HG02763 (cell line): ENCODE measurements around the gene EIF4G2.
"Not testable (repeated sequence)": the region's sequence is repeated elsewhere in the genome, so short reads cannot be mapped to it uniquely, and the experiment has no call there.

Experiments used
- ATAC-seq: cut with Tn5 transposase; IDR thresholded peaks from one replicate; pipeline ENCODE4 v1.9.1; 2021; ENCODE audit warnings: mild to moderate bottlenecking, moderate library complexity; ENCODE audit not compliant: unreplicated experiment

EIF4G2 gene

GRCh38 chr11:10808553-10809372 lies at the start of gene EIF4G2:
Gene EIF4G2 (minus strand): TSS chr11:10808926.
- ATAC-seq, result peak; percentile 91

DNA sequence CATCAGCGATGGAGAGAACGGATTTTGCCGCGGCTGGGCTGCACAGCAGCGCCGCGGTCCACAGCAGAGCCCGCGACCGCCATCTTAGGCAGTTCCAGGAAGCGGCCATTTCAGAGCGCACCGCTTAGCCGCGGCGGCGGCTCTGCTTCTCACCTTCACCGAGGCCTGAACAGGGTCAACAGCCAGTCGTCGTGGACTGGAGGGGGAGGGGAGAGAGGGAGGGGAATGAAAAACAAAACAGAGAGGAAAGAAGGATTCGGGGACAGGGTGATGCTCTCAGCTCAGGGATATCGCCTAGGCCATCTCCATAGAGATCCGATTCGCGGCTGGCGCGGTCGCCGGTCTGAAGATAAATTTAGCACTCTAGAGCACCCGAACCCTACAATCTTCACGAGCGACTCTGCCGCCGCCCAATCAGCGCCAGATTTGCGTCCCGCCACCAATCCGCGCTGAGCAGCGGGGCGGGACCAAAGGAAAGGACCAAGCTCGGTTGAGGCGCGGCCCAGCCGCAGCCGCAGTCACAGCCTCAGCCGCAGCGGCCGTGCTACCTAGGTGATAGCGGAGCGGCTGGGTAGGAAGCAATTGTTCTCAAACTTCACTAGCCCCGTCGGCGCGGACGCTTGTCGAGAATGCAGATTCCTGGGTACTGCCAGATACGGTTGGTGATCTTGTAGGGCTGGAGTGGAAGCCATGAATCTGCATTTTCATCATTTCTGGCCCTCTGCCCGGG lies 49.1 kb upstream of the EIF4G2 start, which contains the start of gene ZBED5:
Gene ZBED5, minus strand, starts transcription at position 345 of the 730 bp plus-strand sequence. CDS start 3,108 bp downstream, outside the sequence.
- peak; percentile 92 for ATAC-seq

DNA sequence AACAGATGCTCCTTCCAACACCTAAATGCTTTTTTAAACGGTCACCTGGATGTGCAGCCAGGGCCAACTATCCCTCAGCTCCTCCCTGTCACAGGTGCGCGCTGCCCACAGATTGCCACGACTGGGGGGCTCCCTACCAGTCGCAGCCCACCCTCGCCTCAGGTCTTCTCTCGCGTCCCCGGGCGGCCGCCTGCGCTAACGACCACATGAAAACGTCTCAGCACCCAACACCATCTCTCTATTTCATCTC lies 48.7 kb upstream of the EIF4G2 start:
- ATAC-seq, result peak; percentile 15

- ATAC-seq, result peak; percentile 1
Measured at GRCh38 chr11:10856689-10857458, 48.1 kb upstream of the EIF4G2 start.

- ATAC-seq, result no peak
Measured at GRCh38 chr11:10855295-10855694, 46.6 kb upstream of the EIF4G2 start.

DNA sequence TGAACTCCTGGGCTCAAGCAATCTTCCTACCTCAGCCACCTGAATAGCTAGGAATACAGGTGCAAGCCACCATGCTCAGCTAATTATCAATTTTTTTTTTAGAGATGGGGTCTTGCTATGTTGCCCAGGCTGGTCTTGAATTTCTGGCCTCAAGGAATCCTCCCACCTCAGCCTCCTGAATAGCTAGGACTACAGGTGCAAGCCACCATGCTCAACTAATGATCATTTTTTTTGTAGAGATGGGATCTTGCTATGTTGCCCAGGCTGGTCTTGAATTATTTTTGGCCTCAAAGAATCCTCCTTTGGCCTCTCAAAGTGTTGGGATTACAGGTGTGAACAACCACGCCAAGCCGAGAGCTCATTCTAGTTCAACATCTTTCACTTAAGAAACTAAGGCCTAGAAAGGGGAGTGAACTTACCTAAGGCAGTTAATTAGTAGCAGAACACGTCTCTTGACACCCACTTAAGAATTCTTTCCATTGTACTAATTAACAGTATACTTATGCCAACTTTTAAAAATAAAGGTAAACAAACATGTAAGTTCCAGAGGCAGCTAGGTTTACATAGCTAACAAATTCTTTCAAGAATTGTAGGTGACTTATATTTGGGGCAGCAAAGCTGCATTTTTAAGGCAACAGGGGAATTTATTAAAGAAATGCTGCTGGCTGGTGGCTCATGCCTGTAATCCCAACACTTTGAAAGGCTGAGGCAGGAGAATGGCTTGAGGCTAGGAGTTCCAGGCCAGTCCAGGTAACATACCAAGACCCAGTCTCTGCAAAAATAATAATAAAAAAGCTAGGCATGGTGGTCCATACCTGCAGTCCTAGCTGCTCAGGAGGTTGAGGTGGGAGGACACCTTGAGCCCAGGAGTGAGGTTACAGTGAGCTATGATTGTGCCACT lies 39.5 kb upstream of the EIF4G2 start:
- no peak for ATAC-seq

DNA sequence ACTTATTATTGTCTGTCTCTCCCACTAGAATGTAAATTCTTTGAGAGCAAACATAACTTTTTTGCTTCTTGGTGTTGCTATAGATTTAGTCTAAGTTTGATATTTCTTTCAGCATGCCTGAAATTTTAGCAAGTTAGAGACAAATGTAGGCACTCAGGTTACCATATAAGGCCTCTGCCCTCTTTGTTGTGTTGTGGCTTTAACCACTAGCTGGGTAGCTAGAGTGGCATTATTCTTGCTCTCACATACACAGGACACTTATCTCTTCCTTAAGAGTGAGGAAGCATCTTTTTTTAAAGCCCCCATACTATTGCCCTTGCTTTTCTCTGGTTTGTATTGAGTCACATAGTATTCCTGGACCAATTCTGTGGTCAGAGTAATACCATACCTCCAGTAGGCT lies 37.9 kb upstream of the EIF4G2 start:
- ATAC-seq, result no peak

DNA sequence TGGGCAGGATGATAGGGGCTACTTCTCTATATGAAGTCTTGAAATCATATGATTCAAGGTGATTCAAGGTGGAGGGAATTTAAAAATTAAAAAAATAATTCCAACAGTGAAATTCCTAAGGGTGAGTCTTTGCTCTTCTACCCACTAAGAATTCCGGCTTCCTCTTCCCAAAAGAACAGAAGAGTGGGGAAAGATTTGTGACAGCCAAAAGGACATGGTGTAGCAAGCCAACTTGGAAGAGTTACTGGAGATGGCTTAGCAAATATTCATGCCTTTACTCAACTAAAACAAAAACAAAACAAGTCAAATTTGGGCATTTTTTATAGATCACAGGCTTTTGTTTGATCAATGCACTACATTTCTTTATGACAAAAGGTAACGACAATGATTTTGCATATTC lies 36.9 kb upstream of the EIF4G2 start:
- ATAC-seq, result no peak

DNA sequence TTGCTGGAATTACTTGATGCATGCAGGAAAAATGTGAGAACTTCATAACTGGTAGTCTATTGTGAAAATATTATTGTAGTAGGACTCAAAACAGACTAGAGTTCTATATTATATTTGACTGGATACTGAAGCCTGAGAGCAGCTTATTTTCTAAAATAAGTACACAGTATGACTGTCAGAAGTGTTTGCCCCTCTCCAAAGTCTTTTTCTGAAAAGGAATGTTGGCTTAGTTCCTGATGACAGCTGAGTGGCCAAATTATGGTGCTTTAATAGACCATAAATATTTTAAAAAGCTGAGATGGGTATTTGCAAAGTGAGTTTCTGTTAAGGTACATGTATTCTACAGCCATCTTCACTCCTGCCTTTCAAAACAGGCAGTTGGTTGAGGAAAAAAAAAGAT lies 36.1 kb upstream of the EIF4G2 start:
- ATAC-seq, result no peak

GRCh38 chr11:10844356-10844755 lies 35.6 kb upstream of the EIF4G2 start:
- ATAC-seq, result no peak

DNA sequence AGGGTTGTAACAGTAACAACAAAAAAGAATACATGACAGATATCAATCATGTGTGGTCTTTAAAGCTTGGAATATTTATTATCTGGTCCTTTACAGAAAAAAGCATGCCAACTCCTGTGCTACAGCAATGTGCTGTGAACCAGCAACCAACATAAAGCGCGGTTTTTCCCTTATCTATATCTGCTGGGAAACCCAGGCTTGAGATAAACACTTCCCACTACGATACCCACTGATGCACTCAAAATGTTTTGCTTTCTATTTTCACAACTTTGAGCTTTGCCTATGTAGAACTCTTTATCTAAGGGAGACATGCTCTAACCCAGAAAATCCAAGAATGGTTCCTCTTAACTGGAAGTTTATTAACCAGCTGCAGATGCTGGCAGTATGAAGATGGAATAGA lies 30.2 kb upstream of the EIF4G2 start:
- no peak for ATAC-seq

DNA sequence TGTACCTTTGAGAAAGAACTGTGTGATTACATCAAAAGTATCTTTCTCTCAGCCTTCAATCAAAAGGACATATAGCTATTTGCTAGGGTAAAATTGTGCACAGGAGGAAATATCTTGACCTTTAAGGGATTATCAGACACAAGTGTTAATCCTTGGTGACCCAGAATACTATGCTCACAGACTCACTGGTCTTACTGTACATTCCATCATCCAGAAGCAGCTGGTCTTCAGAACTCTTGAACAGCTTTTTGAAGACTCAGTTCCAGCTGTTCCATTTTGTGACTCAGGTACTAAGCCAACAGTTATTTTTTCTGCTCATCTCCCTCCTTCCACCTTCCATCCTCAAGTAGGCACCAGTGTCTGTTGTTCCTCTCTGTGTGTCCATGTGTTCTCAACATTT lies 29.4 kb upstream of the EIF4G2 start:
- ATAC-seq, result no peak

DNA sequence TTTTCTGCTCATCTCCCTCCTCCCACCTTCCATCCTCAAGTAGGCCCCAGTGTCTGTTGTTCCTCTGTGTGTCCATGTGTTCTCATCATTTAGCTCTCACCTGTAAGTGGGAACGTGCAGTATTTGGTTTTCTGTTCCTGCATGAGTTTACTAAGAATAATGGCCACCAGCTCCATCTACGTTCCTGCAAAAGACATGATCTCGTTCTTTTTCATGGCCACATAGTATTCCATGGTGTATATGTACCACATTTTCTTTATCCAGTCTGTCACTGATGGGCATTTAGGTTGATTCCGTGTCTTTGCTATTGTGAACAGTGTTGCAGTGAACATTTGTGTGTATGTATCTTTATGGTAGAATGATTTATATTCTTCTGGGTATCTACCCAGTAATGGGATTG lies 28.2 kb upstream of the EIF4G2 start:
- ATAC-seq, result not testable (repeated sequence)

DNA sequence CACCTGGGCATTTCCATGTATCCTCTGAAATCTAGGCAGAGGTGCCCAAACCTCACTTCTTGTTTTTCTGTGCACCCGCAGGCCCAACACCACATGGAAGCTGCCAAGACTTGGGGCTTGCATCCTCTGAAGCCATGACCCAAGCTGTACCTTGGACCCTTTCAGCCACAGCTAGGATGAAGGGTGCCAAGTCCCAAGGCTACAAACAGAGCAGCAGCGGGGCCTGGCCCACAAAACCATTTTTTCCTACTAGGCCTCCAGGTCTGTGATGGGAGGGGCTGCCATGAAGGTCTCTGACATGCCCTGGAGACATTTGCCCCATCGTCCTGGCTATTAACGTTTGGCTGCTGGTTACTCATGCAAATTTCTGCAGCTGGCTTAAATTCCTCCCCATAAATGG lies 20.4 kb upstream of the EIF4G2 start:
- no peak for ATAC-seq

- ATAC-seq, result no peak
Measured at GRCh38 chr11:10828402-10828801, 19.7 kb upstream of the EIF4G2 start.

GRCh38 chr11:10824888-10825287 lies 16.2 kb upstream of the EIF4G2 start:
- ATAC-seq, result no peak

- ATAC-seq, result no peak
Measured at GRCh38 chr11:10823152-10823579, 14.4 kb upstream of the EIF4G2 start.

- ATAC-seq, result not testable (repeated sequence)
Measured at GRCh38 chr11:10822491-10822890, 13.8 kb upstream of the EIF4G2 start.

DNA sequence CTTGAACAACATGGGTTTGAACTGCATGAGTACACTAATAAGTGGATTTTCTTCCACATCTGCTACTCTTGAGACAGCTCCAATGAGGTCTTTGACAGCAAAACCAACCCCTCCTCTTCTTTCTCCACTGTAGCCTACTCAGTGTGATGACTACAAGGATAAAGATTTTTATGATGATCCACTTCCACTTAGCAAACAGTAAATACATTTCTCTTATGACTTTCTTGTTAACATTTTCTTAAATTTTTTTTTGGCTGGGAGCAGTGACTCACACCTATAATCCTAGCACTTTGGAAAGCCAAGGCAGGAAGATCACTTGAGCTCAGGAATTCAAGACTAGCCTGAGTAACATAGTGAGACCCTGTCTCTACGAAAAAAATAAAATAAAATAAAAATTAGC lies 9.9 kb upstream of the EIF4G2 start:
- no peak for ATAC-seq

- no peak for ATAC-seq
Measured at GRCh38 chr11:10813945-10814344, 5.2 kb upstream of the EIF4G2 start.
